Ecto neural progenitor cell (in vitro differentiated cells): Measurements from ENCODE around the gene OR52L1.

Experiments
- DNase-seq: peaks from one replicate; pipeline ENCODE4 v3.0.0-alpha.2; 2018; ENCODE audit warnings: low spot score

The OR52L1 gene

GRCh38 chr11:5940748-5941147 lies 46.0 kb downstream of the OR52L1 start:
- no peak for DNase-seq

GRCh38 chr11:5938603-5938965 lies 48.2 kb downstream of the OR52L1 start:
- DNase-seq = no peak

GRCh38 chr11:5937868-5938602 lies 48.8 kb downstream of the OR52L1 start:
- no peak for DNase-seq
